ENCODE results near the gene TOB2. TPM values are rescaled to one million over a fixed set of nuclear protein-coding genes. Genes with fewer than 3 reads are reported as not detected.
A peak's percentile ranks its signal among the peaks of the same experiment; 100 is the strongest.

Gene TOB2
- total and polyA plus RNA-seq, 11 donors, result 29.0 to 74.5 (median 44.9) TPM

DNA sequence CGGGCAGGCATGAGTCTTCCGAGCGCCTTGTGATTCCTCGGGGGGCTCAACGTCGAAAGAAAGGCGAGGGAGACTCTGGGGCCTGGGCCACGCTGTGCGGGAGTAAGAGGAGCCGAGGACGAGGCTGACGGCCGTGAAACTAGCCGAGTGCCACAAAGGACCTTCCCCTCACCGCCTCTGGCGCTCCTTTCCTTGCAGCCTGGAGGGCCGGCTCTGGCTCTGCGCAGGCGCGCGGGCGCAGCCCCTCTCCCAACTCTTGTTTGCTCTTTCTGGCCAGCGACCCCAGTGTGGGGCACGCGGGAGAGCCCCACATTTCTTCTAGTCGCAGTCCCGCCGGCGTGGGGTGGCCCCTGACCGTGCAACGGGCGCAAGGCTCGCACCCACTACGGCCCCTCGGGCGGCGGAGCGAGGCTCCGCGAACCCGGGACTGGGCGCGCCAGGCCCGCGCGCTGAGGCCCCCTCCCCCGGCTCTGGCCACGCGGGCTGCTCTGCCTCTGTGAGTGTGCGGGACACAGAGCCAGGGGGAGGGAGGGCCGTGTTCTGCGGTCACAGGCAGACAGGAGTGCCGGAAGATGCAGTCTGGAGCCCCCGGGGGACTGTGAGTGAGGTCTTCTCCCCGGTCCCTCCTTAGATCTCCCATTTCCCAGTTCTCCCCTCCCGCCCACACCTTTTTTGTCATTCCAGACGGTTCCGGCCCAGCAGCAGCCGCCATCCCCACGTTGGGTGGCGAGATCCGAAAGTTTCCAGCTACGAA, 1.0 kb upstream of the TOB2 start:
- peaks cover 0 to 15% (median 7%) of the 10 kb centered on the region in 9 donors for H3K36me3 ChIP-seq
- DNase-seq, result peak; percentile 77 to 86 (median 84)
- TF ChIP-seq POLR2A (IDR thresholded peaks at IDR 0.05), result no peak
- TF ChIP-seq, protein P1, sequence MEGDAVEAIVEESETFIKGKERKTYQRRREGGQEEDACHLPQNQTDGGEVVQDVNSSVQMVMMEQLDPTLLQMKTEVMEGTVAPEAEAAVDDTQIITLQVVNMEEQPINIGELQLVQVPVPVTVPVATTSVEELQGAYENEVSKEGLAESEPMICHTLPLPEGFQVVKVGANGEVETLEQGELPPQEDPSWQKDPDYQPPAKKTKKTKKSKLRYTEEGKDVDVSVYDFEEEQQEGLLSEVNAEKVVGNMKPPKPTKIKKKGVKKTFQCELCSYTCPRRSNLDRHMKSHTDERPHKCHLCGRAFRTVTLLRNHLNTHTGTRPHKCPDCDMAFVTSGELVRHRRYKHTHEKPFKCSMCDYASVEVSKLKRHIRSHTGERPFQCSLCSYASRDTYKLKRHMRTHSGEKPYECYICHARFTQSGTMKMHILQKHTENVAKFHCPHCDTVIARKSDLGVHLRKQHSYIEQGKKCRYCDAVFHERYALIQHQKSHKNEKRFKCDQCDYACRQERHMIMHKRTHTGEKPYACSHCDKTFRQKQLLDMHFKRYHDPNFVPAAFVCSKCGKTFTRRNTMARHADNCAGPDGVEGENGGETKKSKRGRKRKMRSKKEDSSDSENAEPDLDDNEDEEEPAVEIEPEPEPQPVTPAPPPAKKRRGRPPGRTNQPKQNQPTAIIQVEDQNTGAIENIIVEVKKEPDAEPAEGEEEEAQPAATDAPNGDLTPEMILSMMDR (IDR thresholded peaks at IDR 0.05), result no peak
- H3K27me3 ChIP-seq, result no peaks in the 10 kb centered on the region
- H3K9me3 ChIP-seq, result no peaks in the 10 kb centered on the region
- intact Hi-C loops (cut with DNase I), result loop anchor here in 6 of 10 donors (1.0 to 2.0 kb wide), 4 partner anchors 21 to 37 kb away; partner anchors contain the start of genes ACO2 (in 3 of the 6) and PHF5A (in 3 of the 6)
- H3K4me3 ChIP-seq, result peak overlapping the region; percentile 76 to 98 (median 94)
- peaks cover 6 to 26% (median 20%) of the 10 kb centered on the region in 12 donors for H3K4me1 ChIP-seq
- peak overlapping the region; percentile 94 to 100 (median 99) for H3K27ac ChIP-seq
- WGBS, 4 donors, result 0 to 1% (median 1%) methylated on average over 13 to 63 of the region's 63 CpGs
- ATAC-seq, result peak; percentile 3 to 41 (median 24)

DNA sequence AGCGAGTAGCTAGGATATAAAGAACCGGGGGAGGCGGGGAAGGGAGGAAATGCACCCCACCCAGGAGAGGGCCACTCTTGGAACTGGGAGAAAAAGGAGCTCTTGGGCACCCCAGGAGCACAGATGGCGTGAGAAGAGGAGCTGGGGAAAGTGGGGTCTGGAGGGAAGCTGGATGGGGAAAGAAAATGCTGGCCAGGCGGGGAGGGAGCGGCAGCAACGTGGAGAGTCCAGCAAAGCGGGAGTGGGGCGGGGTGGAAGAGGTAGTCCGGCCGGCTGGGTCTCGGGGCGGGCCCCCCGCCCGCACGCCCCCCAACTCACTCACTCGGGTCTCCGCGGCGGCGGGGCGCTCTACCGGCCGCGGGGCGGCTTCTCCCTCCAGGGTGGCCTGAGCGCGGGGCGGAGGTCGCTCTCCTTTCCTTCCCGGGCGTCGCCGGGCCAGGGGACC, 522 bp downstream of the TOB2 start:
- intact Hi-C loops (cut with DNase I), result loop anchor here in 5 of 10 donors (2.0 kb wide), 2 partner anchors 23 to 35 kb away; partner anchors contain the start of genes ACO2 (in 1 of the 5) and PHF5A (in 1 of the 5)
- no peak for ATAC-seq
- no peaks in the 10 kb centered on the region for H3K27me3 ChIP-seq

DNA sequence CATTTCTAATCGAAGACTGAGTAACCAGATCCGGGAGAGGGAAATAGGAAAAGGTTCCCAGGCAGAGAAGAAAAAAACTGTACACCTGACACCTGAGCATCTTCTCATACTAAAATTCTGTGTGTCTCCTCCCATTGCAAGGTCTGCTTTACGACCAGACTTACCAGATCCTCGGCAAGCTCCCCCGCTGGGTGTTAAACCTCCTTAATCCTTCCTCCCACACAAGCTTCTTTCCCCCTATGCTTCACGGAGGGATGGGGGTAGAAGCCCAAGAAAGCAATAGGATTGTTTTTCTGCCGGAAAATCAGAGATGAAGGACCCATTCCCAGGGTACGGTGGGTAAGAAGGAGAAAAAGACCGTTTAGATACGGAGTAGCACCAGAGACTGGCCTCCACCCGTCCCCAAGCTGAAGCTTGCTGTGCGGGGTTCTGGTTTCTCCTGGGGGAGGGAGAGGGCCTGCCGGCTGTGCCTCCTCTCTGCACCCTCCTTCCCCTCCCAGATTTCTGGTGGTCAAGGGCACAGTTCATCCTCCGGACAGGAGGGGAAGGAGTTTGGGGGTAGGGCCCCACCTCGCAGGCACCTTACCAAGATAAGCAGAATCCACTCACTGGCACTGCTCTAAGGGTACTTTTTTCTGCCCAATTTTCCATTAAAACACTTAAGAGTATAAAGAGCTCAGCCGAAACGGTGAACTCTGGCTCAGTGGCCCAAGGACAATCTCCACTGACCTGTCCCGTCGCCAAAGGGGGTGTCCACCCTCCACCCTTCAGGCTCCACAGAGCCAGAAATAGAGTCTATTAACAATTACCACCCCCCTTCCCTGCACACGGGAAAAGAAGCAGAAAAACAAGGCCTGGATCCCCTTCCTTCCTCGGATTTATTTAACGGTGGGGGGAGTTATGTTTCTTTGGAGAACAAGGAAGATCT, 1.2 kb downstream of the TOB2 start:
- DNase-seq, result peak in 3 of 5 donors; percentile 49 to 67 (median 51)
- ATAC-seq, result no peak
- 0 to 2% (median 1%) methylated on average over 22 of the region's 22 CpGs for WGBS, 4 donors

More for the DNA sequence above, 522 bp downstream of the TOB2 start:
- WGBS, 4 donors, result 0 to 2% (median 1%) methylated on average over 13 to 34 of the region's 34 CpGs
- peak overlapping the region; percentile 94 to 100 (median 99) for H3K27ac ChIP-seq
- peak in 3 of 5 donors; percentile 42 to 49 (median 49) for DNase-seq
- TF ChIP-seq, protein P1 (IDR thresholded peaks at IDR 0.05), result no peak
- no peak for TF ChIP-seq POLR2A (IDR thresholded peaks at IDR 0.05)
- peak overlapping the region; percentile 76 to 98 (median 94) for H3K4me3 ChIP-seq
- H3K4me1 ChIP-seq, result peaks cover 7 to 40% (median 35%) of the 10 kb centered on the region in 12 donors
- no peaks in the 10 kb centered on the region for H3K9me3 ChIP-seq
- H3K36me3 ChIP-seq, result peaks cover 0 to 29% (median 21%) of the 10 kb centered on the region in 9 donors

More for the DNA sequence above, 1.2 kb downstream of the TOB2 start:
- Histone ChIP-seq H3K4me1 (peaks cover 9 to 47% (median 40%) of the 10 kb centered on the region in 12 donors), H3K27ac (peak overlapping the region; percentile 94 to 100 (median 99)), H3K9me3 (no peaks in the 10 kb centered on the region), H3K4me3 (peak overlapping the region; percentile 76 to 98 (median 94)), H3K27me3 (no peaks in the 10 kb centered on the region), H3K36me3 (peaks cover 0 to 36% (median 26%) of the 10 kb centered on the region in 9 donors)
- intact Hi-C loops (cut with DNase I), result loop anchor here in 5 of 10 donors (2.0 kb wide), 2 partner anchors 23 to 35 kb away; partner anchors contain the start of genes ACO2 (in 1 of the 5) and PHF5A (in 1 of the 5)
- TF ChIP-seq, protein P1 (IDR thresholded peaks at IDR 0.05), result no peak
- TF ChIP-seq POLR2A (IDR thresholded peaks at IDR 0.05), result no peak
